Amniotic epithelial cell (primary cell): Measurements from ENCODE around the gene BAG5.

ENCODE experiments used
- DNase-seq: peaks from one replicate; pipeline ENCODE4 v3.0.0-alpha.2; 2010; ENCODE audit warnings: low read depth

Gene BAG5

GRCh38 chr14:103563844-103564505 is 1.5 kb upstream of the BAG5 start:
- DNase-seq, result no peak

GRCh38 chr14:103563226-103563620 is 766 bp upstream of the BAG5 start:
- no peak for DNase-seq

- peak; percentile 37 for DNase-seq
Observed at GRCh38 chr14:103562179-103562428, 353 bp downstream of the BAG5 start.

- peak; percentile 59 for DNase-seq
Observed at GRCh38 chr14:103561381-103562178, 877 bp downstream of the BAG5 start.

- no peak for DNase-seq
Observed at GRCh38 chr14:103560691-103561090, 1.8 kb downstream of the BAG5 start.

- DNase-seq, result no peak
Observed at GRCh38 chr14:103559766-103560165, 2.7 kb downstream of the BAG5 start.

- DNase-seq, result peak; percentile 97
Observed at GRCh38 chr14:103558071-103558882, 4.2 kb downstream of the BAG5 start.

GRCh38 chr14:103556946-103557758 is 5.3 kb downstream of the BAG5 start:
- DNase-seq, result no peak

GRCh38 chr14:103555559-103556337 is 6.7 kb downstream of the BAG5 start:
- no peak for DNase-seq

GRCh38 chr14:103552846-103553210 is 9.6 kb downstream of the BAG5 start:
- DNase-seq, result no peak

GRCh38 chr14:103552011-103552845 is 10.2 kb downstream of the BAG5 start:
- DNase-seq, result peak; percentile 61

GRCh38 chr14:103551338-103551762 is 11.1 kb downstream of the BAG5 start:
- DNase-seq, result no peak

- DNase-seq, result no peak
Observed at GRCh38 chr14:103550451-103551337, 11.8 kb downstream of the BAG5 start.

GRCh38 chr14:103549361-103550311 is 12.8 kb downstream of the BAG5 start:
- DNase-seq, result no peak

GRCh38 chr14:103548463-103549351 is 13.8 kb downstream of the BAG5 start:
- DNase-seq, result no peak

- DNase-seq, result no peak
Observed at GRCh38 chr14:103547941-103548462, 14.5 kb downstream of the BAG5 start.

GRCh38 chr14:103547455-103547940 is 15.0 kb downstream of the BAG5 start:
- no peak for DNase-seq
